SU-DHL-6 (cell line): ENCODE data around the gene UBL3.

Experiments
- EZH2phosphoT487 ChIP-seq: fragments of 200-600 bp; sonication (generic), shearing (Covaris generic); conservative IDR thresholded peaks from 2 replicates; pipeline ENCODE4 v1.6.1; 2018; ENCODE audit warnings: mild to moderate bottlenecking, antibody characterized with exemption, low read length, moderate library complexity, mixed read lengths
- TF ChIP-seq, protein P1 (sequence below): fragments of 200-600 bp; sonication (generic); IDR thresholded peaks from one replicate; pipeline ENCODE4 v1.5.1; 2017; ENCODE audit warnings: antibody characterized with exemption, mild to moderate bottlenecking, low read length, moderate library complexity; ENCODE audit not compliant: insufficient read depth, poor library complexity, severe bottlenecking

DNA sequence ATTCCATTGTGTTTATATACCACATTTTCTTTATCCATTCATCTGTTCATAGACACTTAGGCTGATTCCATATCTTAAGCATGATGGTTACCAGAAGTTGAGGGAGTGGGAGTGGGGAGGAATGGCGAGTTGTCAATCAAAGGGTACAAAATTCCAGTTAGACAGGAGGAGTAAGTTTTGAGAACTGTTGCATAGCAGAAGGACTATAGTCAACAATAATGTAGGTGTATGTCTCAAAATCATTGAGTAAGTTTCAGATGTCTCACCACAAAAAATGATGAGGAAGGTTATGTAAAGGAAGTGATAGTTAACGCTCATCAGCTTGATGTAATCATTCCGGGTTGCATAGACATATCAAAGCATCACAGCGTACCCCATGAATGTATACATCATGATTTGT lies 4.6 kb upstream of the UBL3 start:
- TF ChIP-seq, protein P1, sequence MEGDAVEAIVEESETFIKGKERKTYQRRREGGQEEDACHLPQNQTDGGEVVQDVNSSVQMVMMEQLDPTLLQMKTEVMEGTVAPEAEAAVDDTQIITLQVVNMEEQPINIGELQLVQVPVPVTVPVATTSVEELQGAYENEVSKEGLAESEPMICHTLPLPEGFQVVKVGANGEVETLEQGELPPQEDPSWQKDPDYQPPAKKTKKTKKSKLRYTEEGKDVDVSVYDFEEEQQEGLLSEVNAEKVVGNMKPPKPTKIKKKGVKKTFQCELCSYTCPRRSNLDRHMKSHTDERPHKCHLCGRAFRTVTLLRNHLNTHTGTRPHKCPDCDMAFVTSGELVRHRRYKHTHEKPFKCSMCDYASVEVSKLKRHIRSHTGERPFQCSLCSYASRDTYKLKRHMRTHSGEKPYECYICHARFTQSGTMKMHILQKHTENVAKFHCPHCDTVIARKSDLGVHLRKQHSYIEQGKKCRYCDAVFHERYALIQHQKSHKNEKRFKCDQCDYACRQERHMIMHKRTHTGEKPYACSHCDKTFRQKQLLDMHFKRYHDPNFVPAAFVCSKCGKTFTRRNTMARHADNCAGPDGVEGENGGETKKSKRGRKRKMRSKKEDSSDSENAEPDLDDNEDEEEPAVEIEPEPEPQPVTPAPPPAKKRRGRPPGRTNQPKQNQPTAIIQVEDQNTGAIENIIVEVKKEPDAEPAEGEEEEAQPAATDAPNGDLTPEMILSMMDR = no peak
- no peak for TF ChIP-seq EZH2phosphoT487
